ENCODE results near the gene PSMD3. TPM values are rescaled to one million over a fixed set of nuclear protein-coding genes. Genes with fewer than 3 reads are reported as not detected.

The PSMD3 gene
- total and polyA plus RNA-seq, 2 of the 4 experiments (the other 2 are of a cell fraction) = 123 to 155 TPM

DNA sequence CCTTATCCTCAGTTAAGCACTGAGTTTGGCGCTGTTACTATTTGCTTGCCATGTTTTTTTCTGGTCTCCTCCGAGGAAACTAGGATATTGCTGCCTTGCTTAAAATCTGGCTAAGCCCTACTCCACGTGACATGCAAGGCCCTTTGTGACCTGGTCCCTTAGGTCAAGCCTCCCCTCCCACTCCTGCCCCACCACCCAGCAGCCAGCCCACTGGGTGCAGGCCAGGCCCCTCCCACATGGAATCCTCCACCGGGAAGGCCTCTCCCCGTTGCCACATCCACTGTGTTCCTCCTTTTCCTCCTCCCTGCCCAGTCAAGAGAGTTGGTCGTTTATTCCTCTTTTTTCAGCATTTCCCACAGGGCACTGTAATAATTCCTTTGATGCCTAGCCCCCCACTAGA is 16.2 kb downstream of the PSMD3 start:
- Histone ChIP-seq H2BK20ac (ENCODE audit: low read depth, low read length) (no peak overlapping the region), H3K27ac (ENCODE audit: insufficient read depth, low read length) (no peak overlapping the region), H3K4ac (ENCODE audit: low read depth, low read length) (no peak overlapping the region), H2BK120ac (ENCODE audit: low read depth, low read length) (no peak overlapping the region), H4K5ac (ENCODE audit: low read depth, low read length) (no peak overlapping the region), H4K91ac (ENCODE audit: insufficient read depth, low read depth, low read length) (no peak overlapping the region), H2BK5ac (ENCODE audit: low read depth, low read length, poor library complexity, severe bottlenecking) (no peak overlapping the region), H2AK9ac (replicated peaks; ENCODE audit: low read depth, low read length, poor library complexity) (no peak overlapping the region), H3K14ac (replicated peaks; ENCODE audit: low read depth, low read length) (no peak overlapping the region), H4K20me1 (ENCODE audit: insufficient read depth, low read length) (peaks cover 6% of the 10 kb centered on the region; the same call in 1 of the 2 replicates), H3K9me3 (ENCODE audit: control insufficient read depth, insufficient read depth, low read length) (no peaks in the 10 kb centered on the region), H3K27me3 (ENCODE audit: control insufficient read depth, insufficient read depth, low read length) (no peaks in the 10 kb centered on the region), H3K4me3 (ENCODE audit: insufficient read depth, low read depth, low read length) (no peak overlapping the region), H3K23ac (ENCODE audit: low read depth, low read length) (no peak overlapping the region), H3K4me1 (ENCODE audit: control insufficient read depth, insufficient read depth, low read length) (no peaks in the 10 kb centered on the region), H3K56ac (ENCODE audit: extremely low read depth, insufficient read depth, low read length) (no peak overlapping the region), H3K4me2 (ENCODE audit: low read depth, low read length) (no peak overlapping the region), H2BK15ac (ENCODE audit: low read depth, low read length) (no peak overlapping the region), H4K8ac (ENCODE audit: low read depth in 2 of 2, low read length in 2 of 2) (no peak overlapping the region), H3K79me1 (ENCODE audit: low read depth in 1 of 2, low read length in 2 of 2) (peaks cover 0 to 5% of the 10 kb centered on the region in 2 experiments; a peak in 2 of 4 replicates), H3K9ac (ENCODE audit: low read depth, low read length) (no peak overlapping the region), H3K36me3 (ENCODE audit: control insufficient read depth, insufficient read depth, low read length) (peaks cover 61% of the 10 kb centered on the region), H2AK5ac (ENCODE audit: low read depth, low read length) (no peak overlapping the region), H3K18ac (ENCODE audit: low read depth, low read length) (no peak overlapping the region), H2AFZ (replicated peaks; ENCODE audit: low read length, poor library complexity) (no peak overlapping the region), H3K9me1 (ENCODE audit: insufficient read depth, low read length) (no peaks in the 10 kb centered on the region)
- ATAC-seq (ENCODE audit: low read depth) = no peak
- in situ Hi-C loops (cut with MboI; ENCODE audit: low sequenced_read_pairs) (no loop called here), intact Hi-C loops (cut with micrococcal nuclease) (no loop called here), dilution Hi-C loops (cut with HindIII; ENCODE audit: low sequenced_read_pairs, unreplicated experiment) (no loop called here)
- no peak for DNase-seq
- 100% methylated on average over 1 of the region's 6 CpGs; no CpG with 5 or more reads in 1 of the 2 experiments for WGBS, 2 experiments (ENCODE audit: extremely low coverage in 2 of 2, insufficient read length in 1 of 2)
- TF ChIP-seq BHLHE40 (IDR thresholded peaks at IDR 0.05; ENCODE audit: low read depth, low read length) (no peak), CHD1 (IDR thresholded peaks at IDR 0.05; ENCODE audit: low read depth, low read length) (no peak), NFE2L2 (IDR thresholded peaks at IDR 0.05; ENCODE audit: low read depth, low read length) (no peak), RCOR1 (IDR thresholded peaks at IDR 0.05; ENCODE audit: insufficient replicate concordance, low read length) (no peak), CEBPB (IDR thresholded peaks at IDR 0.05; ENCODE audit: low read depth, low read length) (no peak), POLR2A (IDR thresholded peaks at IDR 0.05; ENCODE audit: low read depth, low read length) (no peak)
- TF ChIP-seq, protein P1, sequence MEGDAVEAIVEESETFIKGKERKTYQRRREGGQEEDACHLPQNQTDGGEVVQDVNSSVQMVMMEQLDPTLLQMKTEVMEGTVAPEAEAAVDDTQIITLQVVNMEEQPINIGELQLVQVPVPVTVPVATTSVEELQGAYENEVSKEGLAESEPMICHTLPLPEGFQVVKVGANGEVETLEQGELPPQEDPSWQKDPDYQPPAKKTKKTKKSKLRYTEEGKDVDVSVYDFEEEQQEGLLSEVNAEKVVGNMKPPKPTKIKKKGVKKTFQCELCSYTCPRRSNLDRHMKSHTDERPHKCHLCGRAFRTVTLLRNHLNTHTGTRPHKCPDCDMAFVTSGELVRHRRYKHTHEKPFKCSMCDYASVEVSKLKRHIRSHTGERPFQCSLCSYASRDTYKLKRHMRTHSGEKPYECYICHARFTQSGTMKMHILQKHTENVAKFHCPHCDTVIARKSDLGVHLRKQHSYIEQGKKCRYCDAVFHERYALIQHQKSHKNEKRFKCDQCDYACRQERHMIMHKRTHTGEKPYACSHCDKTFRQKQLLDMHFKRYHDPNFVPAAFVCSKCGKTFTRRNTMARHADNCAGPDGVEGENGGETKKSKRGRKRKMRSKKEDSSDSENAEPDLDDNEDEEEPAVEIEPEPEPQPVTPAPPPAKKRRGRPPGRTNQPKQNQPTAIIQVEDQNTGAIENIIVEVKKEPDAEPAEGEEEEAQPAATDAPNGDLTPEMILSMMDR (conservative IDR thresholded peaks at IDR 0.05; ENCODE audit: low read depth, low read length) = no peak
- BruUV-seq (replicated peaks) = no TSS peak
- POLR2A ChIA-PET (ENCODE audit: unreplicated experiment) = no interaction called here
- CTCF ChIA-PET = interaction anchor here (0.7 kb wide), 1 partner anchor 16 kb away, joined by 3 read pairs; the partner anchor contains the start of gene PSMD3
